Neural progenitor cell (in vitro differentiated cells): Measurements from ENCODE around the gene STIL. TPM values are rescaled to one million over a fixed set of nuclear protein-coding genes. Genes with fewer than 3 reads are reported as not detected.

Experiments used
- DNase-seq: peaks from one replicate; pipeline ENCODE4 v3.0.0-alpha.2; 2016; ENCODE audit warnings: low spot score
- H2AFZ ChIP-seq: fragments of 200-600 bp; sonication (generic); replicated peaks from 2 replicates; pipeline ENCODE4 v1.6.1; 2016; ENCODE audit warnings: antibody characterized with exemption
- H3F3A ChIP-seq: fragments of 200-600 bp; sonication (generic); 2 replicates; pipeline ENCODE4 v1.6.1; 2016; ENCODE audit warnings: antibody characterized with exemption, low read depth
- H3K27ac ChIP-seq: fragments of 200-600 bp; sonication (generic); 2 replicates; pipeline ENCODE4 v1.5.1; 2016; ENCODE audit warnings: mild to moderate bottlenecking
- H3K27me3 ChIP-seq: fragments of 200-600 bp; sonication (generic); 2 replicates; pipeline ENCODE4 v1.6.1; 2016; ENCODE audit warnings: mild to moderate bottlenecking, moderate library complexity
- H3K36me3 ChIP-seq: fragments of 200-600 bp; sonication (generic); 2 replicates; pipeline ENCODE4 v1.5.1; 2016
- H3K4me1 ChIP-seq: fragments of 200-600 bp; sonication (generic); 2 replicates; pipeline ENCODE4 v1.6.1; 2016; ENCODE audit warnings: mixed run types
- H3K4me2 ChIP-seq: fragments of 200-600 bp; sonication (generic); 2 replicates; pipeline ENCODE4 v1.6.1; 2016
- H3K4me3 ChIP-seq: fragments of 200-600 bp; sonication (generic); 2 replicates; pipeline ENCODE4 v1.5.1; 2016
- H3K79me2 ChIP-seq: fragments of 200-600 bp; sonication (generic); 2 replicates; pipeline ENCODE4 v1.6.1; 2016; ENCODE audit warnings: low read depth
- H3K9ac ChIP-seq: fragments of 200-600 bp; sonication (generic); 2 replicates; pipeline ENCODE4 v1.6.1; 2016
- H3K9me3 ChIP-seq: fragments of 200-600 bp; sonication (generic); 2 replicates; pipeline ENCODE4 v1.5.1; 2016; ENCODE audit warnings: low read depth
- H4K20me1 ChIP-seq: fragments of 200-600 bp; sonication (generic); 2 replicates; pipeline ENCODE4 v1.6.1; 2016; ENCODE audit warnings: low read depth
- H3K27ac Mint-ChIP-seq: 3 replicates; pipeline ENCODE4 v1.8.0; 2021; ENCODE audit warnings: mixed read lengths
- H3K27me3 Mint-ChIP-seq: 2 replicates; pipeline ENCODE4 v1.8.0; 2022; ENCODE audit warnings: low read depth, mild to moderate bottlenecking, inconsistent platforms, moderate library complexity, mixed read lengths; ENCODE audit not compliant: insufficient read depth
- H3K36me3 Mint-ChIP-seq: 3 replicates; pipeline ENCODE4 v1.8.0; 2021; ENCODE audit warnings: mixed read lengths
- H3K4me1 Mint-ChIP-seq: 3 replicates; pipeline ENCODE4 v1.8.0; 2021; ENCODE audit warnings: mixed read lengths
- H3K4me3 Mint-ChIP-seq: 3 replicates; pipeline ENCODE4 v1.8.0; 2021; ENCODE audit warnings: mild to moderate bottlenecking, moderate library complexity, mixed read lengths
- H3K9me3 Mint-ChIP-seq: 3 replicates; pipeline ENCODE4 v1.8.0; 2020; ENCODE audit warnings: mixed read lengths
- CTCF ChIP-seq: fragments of 200-600 bp; sonication (generic); IDR thresholded peaks from 2 replicates; pipeline ENCODE4 v1.5.1; 2017; ENCODE audit warnings: antibody characterized with exemption, mild to moderate bottlenecking
- EZH2 ChIP-seq: fragments of 200-600 bp; sonication (generic); IDR thresholded peaks from 2 replicates; pipeline ENCODE4 v1.6.1; 2017; ENCODE audit warnings: antibody characterized with exemption, mild to moderate bottlenecking, moderate library complexity
- EZH2phosphoT487 ChIP-seq: fragments of 200-600 bp; sonication (generic); IDR thresholded peaks from 2 replicates; pipeline ENCODE4 v1.6.1; 2017; ENCODE audit warnings: antibody characterized with exemption
- total RNA-seq: library from RNA; depleted of rRNA; stranded (reverse); fragments of >200 nt; gene quantifications from 2 replicates; pipeline ENCODE4 v1.2.3, GENCODE V29; 2015; ENCODE audit warnings: low replicate concordance

The STIL gene
- total RNA-seq, 1 donor from 2014 or later, result 59.0 TPM

DNA sequence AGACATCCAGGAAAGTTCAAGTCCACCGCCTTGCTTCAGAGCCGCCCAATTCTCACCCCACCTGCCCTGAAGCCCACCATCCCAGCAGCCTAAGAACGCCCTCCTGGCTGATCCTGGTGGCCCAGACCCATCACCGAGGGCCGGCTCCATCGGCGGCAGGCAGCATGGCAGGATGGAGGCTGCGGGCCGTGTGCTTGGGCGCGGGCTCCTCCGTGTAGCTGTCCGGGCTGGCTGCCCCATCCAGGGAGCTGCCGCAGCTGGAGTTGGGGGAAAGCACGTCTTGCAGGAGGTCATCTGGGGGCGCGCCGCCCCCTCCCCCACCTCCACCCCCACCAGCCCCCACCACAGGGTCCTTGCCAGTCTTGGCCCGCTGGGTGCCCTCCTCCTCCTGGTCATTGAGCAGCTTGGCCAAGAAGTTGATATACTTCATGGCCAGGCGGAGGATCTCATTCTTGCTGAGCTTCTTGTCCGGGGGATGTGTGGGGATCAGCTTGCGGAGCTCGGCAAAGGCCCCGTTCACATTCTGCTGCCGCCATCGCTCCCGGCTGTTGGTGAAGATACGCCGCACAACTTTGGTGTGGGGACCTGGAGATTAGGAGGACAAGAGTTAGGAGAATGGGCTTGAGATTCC lies 94.2 kb downstream of the STIL start:
- Mint-ChIP-seq H3K9me3 (no peaks in the 10 kb centered on the region), H3K4me3 (no peak overlapping the region), H3K4me1 (no peaks in the 10 kb centered on the region), H3K36me3 (no peaks in the 10 kb centered on the region), H3K27me3 (peaks cover 15% of the 10 kb centered on the region), H3K27ac (no peak overlapping the region)
- DNase-seq, result no peak
- H3K27me3 ChIP-seq, result peaks cover 75% of the 10 kb centered on the region
- H3K4me3 ChIP-seq, result no peak overlapping the region
- H4K20me1 ChIP-seq, result peaks cover 5% of the 10 kb centered on the region
- no peaks in the 10 kb centered on the region for H3F3A ChIP-seq
- no peak overlapping the region for H3K9ac ChIP-seq
- TF ChIP-seq CTCF (no peak), EZH2phosphoT487 (no peak), EZH2 (no peak)
- H2AFZ ChIP-seq, result no peak overlapping the region
- no peak overlapping the region for H3K27ac ChIP-seq
- H3K4me2 ChIP-seq, result no peak overlapping the region
- no peaks in the 10 kb centered on the region for H3K9me3 ChIP-seq
- no peaks in the 10 kb centered on the region for H3K79me2 ChIP-seq
- no peaks in the 10 kb centered on the region for H3K4me1 ChIP-seq
- H3K36me3 ChIP-seq, result no peaks in the 10 kb centered on the region

GRCh38 chr1:47219001-47219400 lies 94.9 kb downstream of the STIL start:
- Histone ChIP-seq H3K4me3 (no peak overlapping the region), H3K4me2 (no peak overlapping the region), H4K20me1 (no peaks in the 10 kb centered on the region), H3K9me3 (no peaks in the 10 kb centered on the region), H3F3A (no peaks in the 10 kb centered on the region), H3K27ac (no peak overlapping the region), H3K79me2 (no peaks in the 10 kb centered on the region), H3K9ac (no peak overlapping the region), H3K27me3 (peaks cover 68% of the 10 kb centered on the region), H2AFZ (no peak overlapping the region), H3K4me1 (no peaks in the 10 kb centered on the region), H3K36me3 (no peaks in the 10 kb centered on the region)
- no peak overlapping the region for H3K27ac Mint-ChIP-seq
- no peaks in the 10 kb centered on the region for H3K36me3 Mint-ChIP-seq
- no peaks in the 10 kb centered on the region for H3K9me3 Mint-ChIP-seq
- DNase-seq, result no peak
- no peak for TF ChIP-seq CTCF
- TF ChIP-seq EZH2phosphoT487, result no peak
- no peak for TF ChIP-seq EZH2
- no peaks in the 10 kb centered on the region for H3K4me1 Mint-ChIP-seq
- H3K4me3 Mint-ChIP-seq, result no peak overlapping the region
- peaks cover 15% of the 10 kb centered on the region for H3K27me3 Mint-ChIP-seq

- no peak for DNase-seq
These were observed 97.5 kb downstream of the STIL start for GRCh38 chr1:47216278-47217059.

More at GRCh38 chr1:47216278-47217059, 97.5 kb downstream of the STIL start:
- no peaks in the 10 kb centered on the region for H3F3A ChIP-seq
- H3K4me1 ChIP-seq, result no peaks in the 10 kb centered on the region
- no peaks in the 10 kb centered on the region for H3K36me3 ChIP-seq
- no peak overlapping the region for H3K4me3 Mint-ChIP-seq
- no peak overlapping the region for H3K9ac ChIP-seq
- H3K27ac Mint-ChIP-seq, result no peak overlapping the region
- H3K9me3 ChIP-seq, result no peaks in the 10 kb centered on the region
- H3K4me3 ChIP-seq, result no peak overlapping the region
- no peak overlapping the region for H2AFZ ChIP-seq
- H3K9me3 Mint-ChIP-seq, result no peaks in the 10 kb centered on the region
- H3K4me1 Mint-ChIP-seq, result no peaks in the 10 kb centered on the region
- H3K4me2 ChIP-seq, result no peak overlapping the region
- no peak overlapping the region for H3K27ac ChIP-seq
- H3K79me2 ChIP-seq, result no peaks in the 10 kb centered on the region
- peaks cover 8% of the 10 kb centered on the region for H3K27me3 Mint-ChIP-seq
- H3K36me3 Mint-ChIP-seq, result no peaks in the 10 kb centered on the region
- peaks cover 48% of the 10 kb centered on the region for H3K27me3 ChIP-seq
- TF ChIP-seq EZH2 (no peak), EZH2phosphoT487 (no peak), CTCF (no peak)
- no peaks in the 10 kb centered on the region for H4K20me1 ChIP-seq
